NCI-H146 treated with DMSO at 0.1 percent for 48 hours (cell line): ENCODE measurements around the gene SPINT4.
"Not testable (repeated sequence)": the region's sequence is repeated elsewhere in the genome, so short reads cannot be mapped to it uniquely, and the experiment has no call there.

ENCODE experiments used
- DNase-seq: peaks from one replicate; lab custom pipeline; 2025; ENCODE audit not compliant: unreplicated experiment; lab: John Stamatoyannopoulos, UW

SPINT4 gene

GRCh38 chr20:45722047-45722446 lies at the start of gene SPINT4:
SPINT4 (plus strand) TSS chr20:45722347; CDS start chr20:45722368, 21 bp downstream.
- DNase-seq, result no peak

DNA sequence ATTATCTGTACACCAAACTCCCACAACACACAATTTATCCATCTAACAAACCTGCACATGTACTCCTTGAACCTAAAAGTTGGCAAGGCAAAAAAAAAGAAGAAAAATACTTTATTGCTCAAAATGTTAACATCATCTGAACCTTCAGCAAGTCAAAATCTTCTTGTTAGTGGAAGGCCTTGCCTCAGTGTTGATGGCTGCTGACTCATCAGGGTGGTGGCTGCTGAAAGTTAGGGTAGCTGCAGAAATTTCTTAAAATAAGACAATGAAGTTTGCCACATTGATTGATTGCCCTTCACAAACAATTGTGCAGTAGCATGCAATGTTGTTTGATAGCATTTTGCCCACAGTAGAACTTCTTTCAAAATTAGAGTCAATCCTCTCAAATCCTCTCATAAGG lies 49.4 kb upstream of the SPINT4 start:
- no peak for DNase-seq

DNA sequence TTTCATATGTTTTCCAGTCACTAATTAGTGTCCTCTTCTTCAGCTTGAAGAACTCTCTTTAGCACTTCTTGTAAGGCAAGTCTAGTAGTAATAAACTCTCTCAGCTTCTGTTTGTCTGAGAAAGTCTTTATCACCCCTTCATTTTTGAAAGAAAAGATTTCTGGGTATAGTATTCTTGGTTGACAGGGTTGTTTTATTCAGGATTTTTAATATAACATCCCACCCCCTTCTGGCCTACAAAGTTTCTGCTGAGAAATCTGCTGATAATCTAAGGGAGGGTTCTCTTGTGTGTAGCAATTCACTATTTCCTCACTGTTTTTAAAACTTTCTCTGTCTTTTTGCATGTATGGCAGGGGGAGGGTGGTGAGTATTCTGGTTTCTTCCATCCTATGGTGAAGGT lies 42.5 kb upstream of the SPINT4 start:
- no peak for DNase-seq

DNA sequence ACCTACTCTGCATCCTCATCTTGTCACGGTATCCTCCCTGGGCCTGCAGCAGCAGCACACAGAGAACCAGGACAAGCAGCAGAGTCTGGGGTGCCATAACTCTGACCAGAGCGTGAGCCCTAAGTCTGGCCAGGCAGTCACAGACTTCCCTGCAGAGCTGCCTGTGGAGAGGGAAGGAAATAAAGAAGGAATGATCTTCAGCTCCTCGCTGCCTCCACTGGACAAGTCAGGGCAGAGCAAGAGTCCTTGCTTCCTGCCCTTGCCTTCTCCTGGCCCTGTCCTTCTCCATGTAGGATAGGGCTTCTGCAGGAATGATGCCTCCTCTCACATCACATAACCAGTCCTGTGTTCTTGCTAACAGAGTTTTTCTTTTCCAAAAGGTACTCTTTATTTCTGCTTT lies 36.3 kb upstream of the SPINT4 start:
- DNase-seq, result no peak

DNA sequence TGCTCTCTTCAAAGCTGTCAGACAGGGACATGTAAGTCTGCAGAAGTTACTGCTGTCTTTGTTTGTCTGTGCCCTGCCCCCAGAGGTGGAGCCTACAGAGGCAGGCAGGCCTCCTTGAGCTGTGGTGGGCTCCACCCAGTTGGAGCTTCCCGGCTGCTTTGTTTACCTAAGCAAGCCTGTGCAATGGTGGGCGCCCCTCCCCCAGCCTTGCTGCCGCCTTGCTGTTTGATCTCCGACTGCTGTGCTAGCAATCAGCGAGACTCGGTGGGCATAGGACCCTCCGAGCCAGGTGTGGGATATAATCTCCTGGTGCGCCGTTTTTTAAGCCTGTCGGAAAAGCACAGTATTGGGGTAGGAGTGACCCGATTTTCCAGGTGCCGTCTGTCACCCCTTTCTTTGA lies 28.8 kb upstream of the SPINT4 start:
- DNase-seq, result not testable (repeated sequence)

GRCh38 chr20:45695496-45695895 lies 26.7 kb upstream of the SPINT4 start:
- no peak for DNase-seq

DNA sequence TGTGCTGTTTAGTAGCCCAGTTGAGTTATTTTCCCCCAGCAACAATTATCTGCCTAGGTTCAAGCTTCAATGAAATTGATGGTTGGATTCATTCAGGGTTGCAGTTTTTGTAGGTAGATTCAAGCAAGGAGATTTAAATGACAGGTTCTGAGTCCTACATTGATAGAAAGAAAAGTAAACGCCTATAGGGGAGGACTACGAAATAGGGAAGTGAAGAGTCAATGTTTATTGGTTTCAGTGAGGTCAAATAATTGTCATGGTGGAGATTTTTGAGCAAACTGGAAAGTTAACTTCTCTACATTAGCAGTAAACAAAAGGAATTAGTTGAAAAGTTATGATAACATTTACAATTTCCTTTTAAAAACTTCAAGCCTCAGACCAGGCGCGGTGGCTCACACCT lies 21.0 kb upstream of the SPINT4 start:
- DNase-seq, result no peak

DNA sequence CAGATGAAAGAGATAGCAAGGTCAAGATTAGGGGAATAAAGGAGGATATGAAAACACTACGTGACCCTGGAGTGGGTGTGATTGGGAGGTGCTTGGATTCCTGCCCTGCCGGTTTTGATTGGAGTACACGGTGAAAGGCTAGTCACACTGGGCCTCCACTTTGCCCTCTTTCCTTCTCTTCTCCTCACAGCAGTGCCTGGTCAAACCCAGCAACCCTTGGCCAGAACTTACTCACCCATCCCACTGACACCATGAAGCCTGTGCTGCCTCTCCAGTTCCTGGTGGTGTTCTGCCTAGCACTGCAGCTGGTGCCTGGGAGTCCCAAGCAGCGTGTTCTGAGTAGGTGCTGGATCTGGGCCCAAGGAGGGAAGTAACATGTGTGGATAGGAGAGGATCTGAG lies 20.3 kb upstream of the SPINT4 start, which contains the start of gene WFDC13:
Gene WFDC13 (plus strand): TSS at position 166 of the 400 bp plus-strand sequence. CDS start 86 bp downstream, at position 252.
- DNase-seq, result no peak

DNA sequence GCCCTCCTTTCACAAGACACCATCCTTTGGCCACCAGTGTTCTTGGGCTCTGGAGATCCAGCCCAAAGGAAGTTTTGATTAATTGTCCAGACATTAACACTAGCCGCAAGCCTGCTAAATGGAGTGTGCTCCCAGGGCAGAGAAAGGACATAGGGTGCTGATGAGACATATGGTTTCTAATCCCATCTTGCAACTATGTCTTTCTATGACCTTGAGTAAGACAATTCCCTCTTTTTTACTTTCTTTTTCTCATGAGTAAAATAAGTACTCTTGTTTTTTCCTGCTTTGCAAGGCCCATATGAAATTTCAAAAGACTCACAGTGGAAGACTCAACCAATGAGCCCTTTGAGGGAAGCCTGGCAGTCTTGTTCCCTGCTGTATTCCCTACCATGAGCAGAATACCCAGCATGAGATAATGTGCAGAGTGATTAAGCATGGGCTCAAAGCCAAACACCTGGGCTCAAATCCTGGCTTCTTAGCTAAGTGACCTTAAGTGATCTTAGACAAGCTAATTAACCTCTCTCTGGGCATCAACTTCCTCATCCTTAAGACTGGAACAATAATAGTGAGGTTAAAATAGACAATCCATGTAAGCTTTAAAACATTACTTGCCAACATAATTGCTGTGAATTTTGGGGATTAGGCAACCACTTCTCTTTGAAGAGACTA lies 17.0 kb upstream of the SPINT4 start, which contains the start of gene WFDC10B:
Gene WFDC10B (minus strand): TSS at position 51 of the 669 bp plus-strand sequence. CDS start 19,027 bp downstream, outside the sequence.
- no peak for DNase-seq

GRCh38 chr20:45716141-45716688 lies 5.9 kb upstream of the SPINT4 start:
- DNase-seq, result not testable (repeated sequence)

GRCh38 chr20:45725134-45725533 lies 3.0 kb downstream of the SPINT4 start:
- no peak for DNase-seq

DNA sequence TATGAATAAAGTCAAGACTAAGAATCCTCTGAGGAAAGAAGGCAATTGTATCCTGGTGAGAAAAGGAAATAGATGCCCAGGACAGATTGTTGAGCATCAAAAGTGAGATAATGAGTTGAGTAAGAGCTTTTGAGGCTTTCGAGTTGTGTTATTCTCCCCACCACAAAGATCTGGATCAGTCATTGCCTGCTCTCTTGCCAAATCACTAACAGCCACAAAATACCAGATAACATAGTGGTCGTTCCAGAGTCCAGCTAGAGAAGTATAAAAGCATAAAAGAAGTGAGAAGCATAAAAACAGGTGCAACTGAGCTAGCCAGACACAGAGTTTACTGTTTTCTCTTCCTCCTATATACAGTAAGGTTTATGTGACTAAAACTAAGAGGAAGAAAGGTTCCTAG lies 4.9 kb downstream of the SPINT4 start:
- DNase-seq, result no peak

- DNase-seq, result no peak
These were observed 10.1 kb downstream of the SPINT4 start for GRCh38 chr20:45732199-45732598.

DNA sequence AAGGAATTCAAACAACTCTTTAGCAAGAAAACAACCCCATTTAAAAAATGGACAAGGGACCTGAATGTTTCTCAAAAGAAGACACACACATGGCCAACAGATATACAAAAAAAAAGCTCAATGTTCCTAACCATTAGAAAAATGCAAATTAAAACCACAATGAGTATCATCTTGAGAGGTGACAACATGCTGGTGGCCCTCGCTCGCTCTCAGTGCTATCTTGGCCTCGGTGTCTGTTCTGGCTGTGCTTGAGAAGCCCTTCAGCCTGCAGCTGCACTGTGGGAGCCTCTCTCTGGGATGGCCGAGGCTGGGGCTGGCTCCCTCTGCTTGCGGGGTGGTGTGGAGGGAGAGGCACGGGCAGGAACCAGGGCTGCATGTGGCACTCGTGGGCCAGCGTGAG lies 13.4 kb downstream of the SPINT4 start:
- DNase-seq, result no peak

GRCh38 chr20:45735988-45736387 lies 13.8 kb downstream of the SPINT4 start:
- no peak for DNase-seq

DNA sequence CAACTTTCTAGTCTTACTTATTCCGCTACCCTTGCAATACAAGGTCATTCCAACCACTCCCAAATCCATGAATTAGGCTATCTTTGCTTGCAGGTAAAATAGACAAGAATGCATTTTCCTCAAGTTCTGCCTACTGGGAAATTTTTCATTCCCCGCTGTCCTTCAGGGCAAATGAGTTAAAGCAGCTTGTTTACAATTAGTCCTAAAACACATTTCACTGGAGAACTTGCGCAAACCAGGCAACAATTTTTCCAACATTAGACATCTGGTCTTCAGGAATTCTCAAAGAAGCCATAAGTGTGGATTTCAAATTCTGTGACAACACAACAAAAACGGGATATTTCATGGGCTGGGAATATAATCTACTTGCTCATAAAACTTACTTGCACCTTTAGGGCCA lies 20.4 kb downstream of the SPINT4 start:
- DNase-seq, result no peak

DNA sequence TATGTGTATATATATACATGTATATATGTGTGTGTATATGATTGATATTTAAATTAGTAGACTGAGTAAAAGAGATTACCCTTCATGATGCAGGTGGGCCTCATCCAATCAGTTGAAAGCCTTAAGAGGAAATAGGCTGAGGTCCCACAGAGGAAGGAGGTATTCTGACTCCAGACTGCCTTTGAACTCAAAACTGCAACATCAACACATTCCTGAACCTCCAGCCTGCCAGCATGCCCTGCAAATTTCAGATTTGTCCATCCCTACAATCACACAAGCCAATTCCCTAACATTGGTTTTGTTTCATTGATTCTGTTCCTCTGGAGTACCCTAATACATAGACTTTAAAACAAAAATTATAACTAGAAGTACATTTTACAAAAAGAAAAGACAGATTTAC lies 22.9 kb downstream of the SPINT4 start:
- no peak for DNase-seq

- DNase-seq, result no peak
These were observed 29.6 kb downstream of the SPINT4 start for GRCh38 chr20:45751721-45752120.

GRCh38 chr20:45752746-45753145 lies 30.6 kb downstream of the SPINT4 start:
- no peak for DNase-seq

DNA sequence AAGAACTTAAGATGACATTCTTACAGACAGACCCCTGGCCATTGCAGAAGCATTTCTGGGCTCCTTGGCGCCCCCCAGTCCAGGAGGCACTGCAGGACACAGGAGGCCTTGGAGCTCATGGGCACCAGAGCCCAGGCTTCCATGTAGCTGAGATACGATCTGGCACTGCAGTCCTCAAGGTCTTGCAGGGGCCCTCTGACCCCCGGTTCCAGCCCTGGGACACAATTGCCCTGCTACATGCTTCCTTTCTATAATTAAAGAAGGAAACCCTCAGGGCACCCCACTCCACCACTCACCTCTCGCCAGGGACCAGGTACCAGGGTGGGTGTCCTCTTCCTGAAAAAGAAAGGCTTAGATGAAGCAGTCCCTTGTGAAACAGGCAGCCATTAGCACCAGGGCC lies 35.9 kb downstream of the SPINT4 start:
- no peak for DNase-seq

- DNase-seq, result not testable (repeated sequence)
These were observed 37.8 kb downstream of the SPINT4 start for GRCh38 chr20:45759921-45760320.

- DNase-seq, result not testable (repeated sequence)
These were observed 39.8 kb downstream of the SPINT4 start for GRCh38 chr20:45761966-45762365.
